GM18505 (cell line): Measurements from ENCODE around the gene COX4I1.

ENCODE experiments used
- ATAC-seq: cut with Tn5 transposase; IDR thresholded peaks from one replicate; pipeline ENCODE4 v1.9.1; 2021; ENCODE audit not compliant: unreplicated experiment
- POLR2A ChIP-seq: IDR thresholded peaks from 4 replicates; pipeline ENCODE4 v1.6.1; 2011; ENCODE audit warnings: borderline replicate concordance; ENCODE audit not compliant: insufficient read depth, insufficient read length; ENCODE audit errors: extremely low read depth

The COX4I1 gene

GRCh38 chr16:85840395-85840794, 40.9 kb downstream of the COX4I1 start:
- ATAC-seq: no peak

GRCh38 chr16:85840801-85841200, 41.3 kb downstream of the COX4I1 start:
- no peak for ATAC-seq
- no peak for TF ChIP-seq POLR2A

More at GRCh38 chr16:85840395-85840794, 40.9 kb downstream of the COX4I1 start:
- no peak for TF ChIP-seq POLR2A

GRCh38 chr16:85842435-85842834, 42.9 kb downstream of the COX4I1 start:
- no peak for TF ChIP-seq POLR2A
- no peak for ATAC-seq

GRCh38 chr16:85842848-85843247, 43.4 kb downstream of the COX4I1 start:
- ATAC-seq: no peak
- TF ChIP-seq POLR2A: no peak

GRCh38 chr16:85843471-85844168, 44.1 kb downstream of the COX4I1 start:
- no peak for TF ChIP-seq POLR2A
- ATAC-seq: no peak

- TF ChIP-seq POLR2A: no peak
- ATAC-seq: no peak
These were observed 44.6 kb downstream of the COX4I1 start for GRCh38 chr16:85844169-85844481.

- no peak for TF ChIP-seq POLR2A
- no peak for ATAC-seq
These were observed 45.3 kb downstream of the COX4I1 start for GRCh38 chr16:85844786-85845185.

- no peak for TF ChIP-seq POLR2A
- ATAC-seq: no peak
These were observed 45.8 kb downstream of the COX4I1 start for GRCh38 chr16:85845266-85845665.

- no peak for TF ChIP-seq POLR2A
These were observed 47.0 kb downstream of the COX4I1 start for GRCh38 chr16:85846461-85846860.

GRCh38 chr16:85847036-85847435, 47.5 kb downstream of the COX4I1 start:
- no peak for TF ChIP-seq POLR2A
- ATAC-seq: no peak

More at GRCh38 chr16:85846461-85846860, 47.0 kb downstream of the COX4I1 start:
- no peak for ATAC-seq

- no peak for ATAC-seq
- no peak for TF ChIP-seq POLR2A
These were observed 48.4 kb downstream of the COX4I1 start for GRCh38 chr16:85847681-85848601.

GRCh38 chr16:85848986-85849385, 49.5 kb downstream of the COX4I1 start:
- no peak for TF ChIP-seq POLR2A
- no peak for ATAC-seq

- no peak for ATAC-seq
- no peak for TF ChIP-seq POLR2A
These were observed 49.9 kb downstream of the COX4I1 start for GRCh38 chr16:85849388-85849787.

GRCh38 chr16:85850344-85850880, 50.9 kb downstream of the COX4I1 start:
- TF ChIP-seq POLR2A: no peak
- ATAC-seq: no peak

GRCh38 chr16:85851034-85851785, 51.7 kb downstream of the COX4I1 start:
- ATAC-seq: no peak
- no peak for TF ChIP-seq POLR2A
